ENCODE data around the gene BCL11B.

Gene BCL11B

GRCh38 chr14:99252940-99253868 is 18.8 kb downstream of the BCL11B start:
- no peak for DNase-seq

- DNase-seq, result no peak
These were observed 19.5 kb downstream of the BCL11B start for GRCh38 chr14:99252443-99252939.

GRCh38 chr14:99251721-99252120 is 20.3 kb downstream of the BCL11B start:
- DNase-seq, result no peak

GRCh38 chr14:99250636-99251208 is 21.3 kb downstream of the BCL11B start:
- no peak for DNase-seq

GRCh38 chr14:99249389-99249788 is 22.6 kb downstream of the BCL11B start:
- no peak for DNase-seq

- DNase-seq, result no peak
These were observed 23.2 kb downstream of the BCL11B start for GRCh38 chr14:99248761-99249171.

- DNase-seq, result no peak
These were observed 24.2 kb downstream of the BCL11B start for GRCh38 chr14:99247772-99248171.

GRCh38 chr14:99247101-99247729 is 24.8 kb downstream of the BCL11B start:
- DNase-seq, result no peak

GRCh38 chr14:99246536-99247097 is 25.4 kb downstream of the BCL11B start:
- DNase-seq, result no peak

GRCh38 chr14:99245564-99246511 is 26.2 kb downstream of the BCL11B start:
- no peak for DNase-seq

- no peak for DNase-seq
These were observed 26.9 kb downstream of the BCL11B start for GRCh38 chr14:99244941-99245563.

- no peak for DNase-seq
These were observed 27.6 kb downstream of the BCL11B start for GRCh38 chr14:99244367-99244901.

GRCh38 chr14:99242816-99243721 is 28.9 kb downstream of the BCL11B start:
- no peak for DNase-seq

- DNase-seq, result no peak
These were observed 29.8 kb downstream of the BCL11B start for GRCh38 chr14:99242238-99242637.

GRCh38 chr14:99241325-99242010 is 30.5 kb downstream of the BCL11B start:
- no peak for DNase-seq

GRCh38 chr14:99240627-99241324 is 31.2 kb downstream of the BCL11B start:
- no peak for DNase-seq

- DNase-seq, result no peak
These were observed 32.3 kb downstream of the BCL11B start for GRCh38 chr14:99239661-99240092.

- no peak for DNase-seq
These were observed 33.8 kb downstream of the BCL11B start for GRCh38 chr14:99238216-99238615.

- DNase-seq, result no peak
These were observed 34.7 kb downstream of the BCL11B start for GRCh38 chr14:99237288-99237687.
